Effector memory CD4-positive, alpha-beta T cell (primary cell): Measurements from ENCODE around the gene XPO6.

Experiments used
- DNase-seq, 3 donors: peaks; one replicate each; pipeline ENCODE4 v3.0.0-alpha.2; 2020
- H3K27ac ChIP-seq: 2 replicates; pipeline ENCODE4 v1.7.0; 2013; ENCODE audit warnings: mild to moderate bottlenecking, low read length, moderate library complexity; ENCODE audit not compliant: insufficient read depth, poor library complexity, severe bottlenecking
- H3K27me3 ChIP-seq: replicated peaks from 2 replicates; pipeline ENCODE4 v1.7.0; 2013; ENCODE audit warnings: mild to moderate bottlenecking, low read length; ENCODE audit not compliant: insufficient read depth, control insufficient read depth, poor library complexity, severe bottlenecking
- H3K36me3 ChIP-seq: 2 replicates; pipeline ENCODE4 v1.7.0; 2013; ENCODE audit warnings: mild to moderate bottlenecking, low read length, moderate library complexity; ENCODE audit not compliant: control insufficient read depth, insufficient read depth
- H3K4me1 ChIP-seq: 2 replicates; pipeline ENCODE4 v1.7.0; 2013; ENCODE audit warnings: low read length, mild to moderate bottlenecking; ENCODE audit not compliant: control insufficient read depth, insufficient read depth, poor library complexity, severe bottlenecking
- H3K4me3 ChIP-seq: 2 replicates; pipeline ENCODE4 v1.7.0; 2013; ENCODE audit warnings: low read length, low read depth, mild to moderate bottlenecking; ENCODE audit not compliant: insufficient read depth, poor library complexity, severe bottlenecking
- H3K9me3 ChIP-seq: 2 replicates; pipeline ENCODE4 v1.7.0; 2013; ENCODE audit warnings: mild to moderate bottlenecking, low read length, moderate library complexity; ENCODE audit not compliant: control insufficient read depth

Gene XPO6

GRCh38 chr16:28089205-28089991 is 122.4 kb downstream of the XPO6 start:
- Histone ChIP-seq H3K9me3 (no peaks in the 10 kb centered on the region), H3K4me1 (no peaks in the 10 kb centered on the region), H3K4me3 (no peak overlapping the region), H3K27me3 (no peaks in the 10 kb centered on the region), H3K27ac (no peak overlapping the region), H3K36me3 (no peaks in the 10 kb centered on the region)
- no peak for DNase-seq

- H3K4me3 ChIP-seq = no peak overlapping the region
- no peaks in the 10 kb centered on the region for H3K27me3 ChIP-seq
- H3K36me3 ChIP-seq = no peaks in the 10 kb centered on the region
- no peaks in the 10 kb centered on the region for H3K9me3 ChIP-seq
- no peaks in the 10 kb centered on the region for H3K4me1 ChIP-seq
- DNase-seq = no peak
- H3K27ac ChIP-seq = no peak overlapping the region
Measured at GRCh38 chr16:28087675-28088300, 124.0 kb downstream of the XPO6 start.

GRCh38 chr16:28087140-28087660 is 124.6 kb downstream of the XPO6 start:
- Histone ChIP-seq H3K36me3 (no peaks in the 10 kb centered on the region), H3K27me3 (no peaks in the 10 kb centered on the region), H3K27ac (no peak overlapping the region), H3K4me3 (no peak overlapping the region), H3K9me3 (no peaks in the 10 kb centered on the region), H3K4me1 (no peaks in the 10 kb centered on the region)
- DNase-seq = no peak

GRCh38 chr16:28086186-28087139 is 125.3 kb downstream of the XPO6 start:
- Histone ChIP-seq H3K27ac (no peak overlapping the region), H3K4me1 (no peaks in the 10 kb centered on the region), H3K4me3 (no peak overlapping the region), H3K9me3 (no peaks in the 10 kb centered on the region), H3K27me3 (no peaks in the 10 kb centered on the region), H3K36me3 (no peaks in the 10 kb centered on the region)
- DNase-seq = no peak

GRCh38 chr16:28085389-28086171 is 126.2 kb downstream of the XPO6 start:
- H3K4me3 ChIP-seq = no peak overlapping the region
- H3K27me3 ChIP-seq = no peaks in the 10 kb centered on the region
- H3K36me3 ChIP-seq = no peaks in the 10 kb centered on the region
- no peak for DNase-seq
- H3K27ac ChIP-seq = no peak overlapping the region
- H3K9me3 ChIP-seq = no peaks in the 10 kb centered on the region
- H3K4me1 ChIP-seq = no peaks in the 10 kb centered on the region

GRCh38 chr16:28084209-28084608 is 127.6 kb downstream of the XPO6 start:
- no peak for DNase-seq
- H3K27me3 ChIP-seq = no peaks in the 10 kb centered on the region
- H3K4me1 ChIP-seq = no peaks in the 10 kb centered on the region
- H3K4me3 ChIP-seq = no peak overlapping the region
- no peaks in the 10 kb centered on the region for H3K36me3 ChIP-seq
- H3K9me3 ChIP-seq = no peaks in the 10 kb centered on the region
- H3K27ac ChIP-seq = no peak overlapping the region

- no peaks in the 10 kb centered on the region for H3K36me3 ChIP-seq
- H3K27ac ChIP-seq = no peak overlapping the region
- H3K27me3 ChIP-seq = no peaks in the 10 kb centered on the region
- H3K9me3 ChIP-seq = no peaks in the 10 kb centered on the region
- H3K4me3 ChIP-seq = no peak overlapping the region
- no peaks in the 10 kb centered on the region for H3K4me1 ChIP-seq
- no peak for DNase-seq
Measured at GRCh38 chr16:28082624-28083023, 129.1 kb downstream of the XPO6 start.

GRCh38 chr16:28081391-28081968 is 130.3 kb downstream of the XPO6 start:
- no peak for DNase-seq
- no peak overlapping the region for H3K4me3 ChIP-seq
- H3K9me3 ChIP-seq = no peaks in the 10 kb centered on the region
- no peaks in the 10 kb centered on the region for H3K36me3 ChIP-seq
- H3K27me3 ChIP-seq = no peaks in the 10 kb centered on the region
- H3K4me1 ChIP-seq = no peaks in the 10 kb centered on the region
- H3K27ac ChIP-seq = no peak overlapping the region

GRCh38 chr16:28078261-28078660 is 133.5 kb downstream of the XPO6 start:
- no peaks in the 10 kb centered on the region for H3K27me3 ChIP-seq
- H3K36me3 ChIP-seq = no peaks in the 10 kb centered on the region

More at GRCh38 chr16:28078261-28078660, 133.5 kb downstream of the XPO6 start:
- DNase-seq = no peak
- Histone ChIP-seq H3K4me1 (no peaks in the 10 kb centered on the region), H3K4me3 (no peak overlapping the region), H3K9me3 (no peaks in the 10 kb centered on the region), H3K27ac (no peak overlapping the region)
